Astrocyte (in vitro differentiated cells and primary cell): Measurements from ENCODE around the gene CEACAM6.

Experiments
- EZH2 ChIP-seq: IDR thresholded peaks from 2 replicates; pipeline ENCODE4 v1.6.1; 2012; ENCODE audit warnings: mild to moderate bottlenecking, low read length, inconsistent platforms; ENCODE audit not compliant: insufficient read depth
- TF ChIP-seq, protein P1 (sequence below): IDR thresholded peaks from 2 replicates; pipeline ENCODE4 v1.5.1; 2011; ENCODE audit warnings: low read depth, mild to moderate bottlenecking, inconsistent platforms, low read length, moderate library complexity; ENCODE audit not compliant: insufficient read depth

- TF ChIP-seq, protein P1, sequence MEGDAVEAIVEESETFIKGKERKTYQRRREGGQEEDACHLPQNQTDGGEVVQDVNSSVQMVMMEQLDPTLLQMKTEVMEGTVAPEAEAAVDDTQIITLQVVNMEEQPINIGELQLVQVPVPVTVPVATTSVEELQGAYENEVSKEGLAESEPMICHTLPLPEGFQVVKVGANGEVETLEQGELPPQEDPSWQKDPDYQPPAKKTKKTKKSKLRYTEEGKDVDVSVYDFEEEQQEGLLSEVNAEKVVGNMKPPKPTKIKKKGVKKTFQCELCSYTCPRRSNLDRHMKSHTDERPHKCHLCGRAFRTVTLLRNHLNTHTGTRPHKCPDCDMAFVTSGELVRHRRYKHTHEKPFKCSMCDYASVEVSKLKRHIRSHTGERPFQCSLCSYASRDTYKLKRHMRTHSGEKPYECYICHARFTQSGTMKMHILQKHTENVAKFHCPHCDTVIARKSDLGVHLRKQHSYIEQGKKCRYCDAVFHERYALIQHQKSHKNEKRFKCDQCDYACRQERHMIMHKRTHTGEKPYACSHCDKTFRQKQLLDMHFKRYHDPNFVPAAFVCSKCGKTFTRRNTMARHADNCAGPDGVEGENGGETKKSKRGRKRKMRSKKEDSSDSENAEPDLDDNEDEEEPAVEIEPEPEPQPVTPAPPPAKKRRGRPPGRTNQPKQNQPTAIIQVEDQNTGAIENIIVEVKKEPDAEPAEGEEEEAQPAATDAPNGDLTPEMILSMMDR = no peak
- no peak for TF ChIP-seq EZH2
Measured at GRCh38 chr19:41720103-41720502, 35.2 kb upstream of the CEACAM6 start.
